ENCODE measurements around the gene SLC16A13.
"Not testable (repeated sequence)": the region's sequence is repeated elsewhere in the genome, so short reads cannot be mapped to it uniquely, and the experiment has no call there.

GRCh38 chr17:6993613-6994056 lies 42.2 kb upstream of the SLC16A13 start:
- not testable (repeated sequence) for TF ChIP-seq POLR2A (IDR thresholded peaks at IDR 0.05; ENCODE audit: low read depth, low read length); BHLHE40 (IDR thresholded peaks at IDR 0.05; ENCODE audit: low read depth, low read length); CTCF (conservative IDR thresholded peaks at IDR 0.05; ENCODE audit: low read depth, low read length); CEBPB (IDR thresholded peaks at IDR 0.05; ENCODE audit: low read depth, low read length); RCOR1 (IDR thresholded peaks at IDR 0.05; ENCODE audit: insufficient replicate concordance, low read length); MXI1 (IDR thresholded peaks at IDR 0.05; ENCODE audit: borderline replicate concordance, low read depth, low read length)
